Measurements from ENCODE around the gene LYPD6B. TPM values are rescaled to one million over a fixed set of nuclear protein-coding genes. Genes with fewer than 3 reads are reported as not detected.

Gene LYPD6B
- total RNA-seq, 2 experiments from 2014 or later = not detected

DNA sequence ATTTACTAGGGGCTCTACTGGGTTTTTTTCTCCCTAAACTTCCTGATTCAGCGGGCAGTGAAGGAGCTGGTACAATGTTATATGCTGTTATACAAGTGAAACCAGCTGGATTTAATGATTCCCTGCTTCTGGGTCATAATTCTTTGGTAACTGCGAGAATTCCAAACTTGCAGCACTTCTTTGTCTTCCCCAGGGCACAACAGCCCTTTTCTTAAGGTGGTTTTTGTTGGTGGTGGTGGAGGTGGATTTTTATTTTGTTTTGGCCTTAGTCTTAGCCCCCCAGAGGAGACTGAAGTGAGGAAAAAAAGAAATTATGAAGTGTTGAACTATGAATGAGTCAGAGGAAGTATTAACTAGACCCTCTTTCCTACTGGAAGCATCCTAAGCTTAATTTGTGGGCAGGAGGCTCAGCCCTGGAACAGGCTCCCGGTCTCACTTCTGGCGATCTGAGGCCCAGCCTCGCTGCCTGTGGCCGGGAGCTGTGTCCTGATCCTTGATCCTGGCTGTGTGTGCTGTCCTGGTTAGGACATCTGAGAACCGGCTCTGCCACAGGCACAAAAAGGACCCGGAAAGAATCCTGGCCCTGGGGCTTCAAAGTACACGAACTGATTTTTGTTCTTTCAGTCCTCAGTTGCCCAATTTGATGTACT, 141.9 kb downstream of the LYPD6B start:
- Mint-ChIP-seq H3K9me3 (ENCODE audit: low read depth) (no peaks in the 10 kb centered on the region), H3K27me3 (peaks cover 8% of the 10 kb centered on the region), H3K36me3 (no peaks in the 10 kb centered on the region), H3K4me1 (no peaks in the 10 kb centered on the region), H3K27ac (no peak overlapping the region), H3K4me3 (no peak overlapping the region)
- no peak for DNase-seq
- ATAC-seq = no peak
- CTCF ChIA-PET = no interaction called here

DNA sequence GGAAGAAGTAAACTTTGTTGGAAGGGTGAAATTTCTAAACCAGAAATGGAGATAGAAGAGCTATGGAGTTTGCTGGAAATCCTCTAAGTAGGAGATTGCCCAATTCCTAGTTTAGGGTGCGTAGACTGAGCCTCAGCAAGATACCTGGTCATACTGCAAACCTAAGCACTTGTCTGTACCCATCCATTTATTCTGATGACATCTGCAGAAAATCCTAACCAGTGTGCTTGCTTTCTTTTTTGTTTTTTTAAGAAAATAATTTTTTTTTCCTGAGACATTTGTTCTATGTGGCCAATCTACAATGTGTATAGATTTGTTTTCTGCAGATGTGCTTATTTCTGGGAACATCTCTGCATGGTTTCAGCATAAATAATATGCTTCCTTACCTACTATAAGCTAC, 144.7 kb downstream of the LYPD6B start:
- no peak overlapping the region for H3K27ac Mint-ChIP-seq
- ATAC-seq (no peak), DNase-seq (no peak)
- no peaks in the 10 kb centered on the region for H3K4me1 Mint-ChIP-seq
- H3K36me3 Mint-ChIP-seq = no peaks in the 10 kb centered on the region
- CTCF ChIA-PET = no interaction called here
- H3K9me3 Mint-ChIP-seq (ENCODE audit: low read depth) = no peaks in the 10 kb centered on the region
- H3K27me3 Mint-ChIP-seq = peaks cover 5% of the 10 kb centered on the region
- H3K4me3 Mint-ChIP-seq = no peak overlapping the region

DNA sequence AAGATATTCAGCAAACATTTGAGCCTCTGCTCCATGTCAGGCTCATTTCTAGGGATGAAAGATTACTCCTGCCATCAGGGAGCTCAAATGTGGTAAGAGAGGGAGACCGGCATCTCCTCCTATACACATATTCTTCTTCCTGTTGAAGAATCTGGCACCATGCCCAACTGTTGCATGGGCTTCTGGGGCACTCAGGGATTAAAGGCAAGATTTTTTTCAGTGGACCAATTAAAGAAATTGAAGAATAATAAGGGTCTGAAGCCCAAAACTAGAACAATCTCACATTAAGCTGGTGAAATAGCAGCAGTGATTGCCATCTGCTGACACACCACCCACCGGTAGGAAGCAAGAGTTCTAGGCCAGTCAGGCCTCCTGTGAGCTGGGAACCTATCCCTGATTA, 146.5 kb downstream of the LYPD6B start:
- Mint-ChIP-seq H3K36me3 (no peaks in the 10 kb centered on the region), H3K27ac (no peak overlapping the region), H3K27me3 (peaks cover 5% of the 10 kb centered on the region), H3K9me3 (ENCODE audit: low read depth) (no peaks in the 10 kb centered on the region), H3K4me1 (no peaks in the 10 kb centered on the region), H3K4me3 (no peak overlapping the region)
- ATAC-seq (no peak), DNase-seq (no peak)
- CTCF ChIA-PET = no interaction called here

DNA sequence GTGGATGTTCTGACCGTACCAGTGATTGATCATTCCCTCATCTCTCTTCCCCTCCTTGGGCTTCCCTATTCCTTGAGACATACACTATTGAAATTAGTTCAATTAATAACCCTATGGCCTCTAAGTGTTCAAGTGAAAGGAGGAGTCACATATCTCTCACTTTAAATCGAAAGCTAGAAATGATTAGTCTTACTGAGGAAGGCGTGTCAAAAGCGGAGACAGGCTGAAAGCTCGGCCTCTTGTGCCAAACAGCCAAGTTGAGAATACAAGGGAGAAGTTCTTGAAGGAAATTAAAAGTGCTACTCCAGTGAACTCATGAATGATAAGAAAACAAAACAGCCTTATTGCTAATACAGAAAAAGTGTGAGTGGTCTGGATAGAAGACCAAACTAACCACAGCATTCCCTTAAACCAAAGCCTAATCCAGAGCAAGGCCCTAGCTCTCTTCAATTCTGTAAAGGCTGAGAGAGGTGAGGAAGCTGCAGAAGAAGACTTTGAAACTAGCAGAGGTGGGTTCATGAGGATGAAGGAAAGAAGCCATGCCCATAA, 147.5 kb downstream of the LYPD6B start:
- no peaks in the 10 kb centered on the region for H3K4me1 Mint-ChIP-seq
- no peak for DNase-seq
- no peak overlapping the region for H3K4me3 Mint-ChIP-seq
- H3K9me3 Mint-ChIP-seq (ENCODE audit: low read depth) = no peaks in the 10 kb centered on the region
- no peak for ATAC-seq
- peaks cover 8% of the 10 kb centered on the region for H3K27me3 Mint-ChIP-seq
- no peaks in the 10 kb centered on the region for H3K36me3 Mint-ChIP-seq
- CTCF ChIA-PET = interaction anchor here (0.6 kb wide), 1 partner anchor 164 kb away, joined by 4 read pairs; no protein-coding TSS in a partner anchor
- no peak overlapping the region for H3K27ac Mint-ChIP-seq

DNA sequence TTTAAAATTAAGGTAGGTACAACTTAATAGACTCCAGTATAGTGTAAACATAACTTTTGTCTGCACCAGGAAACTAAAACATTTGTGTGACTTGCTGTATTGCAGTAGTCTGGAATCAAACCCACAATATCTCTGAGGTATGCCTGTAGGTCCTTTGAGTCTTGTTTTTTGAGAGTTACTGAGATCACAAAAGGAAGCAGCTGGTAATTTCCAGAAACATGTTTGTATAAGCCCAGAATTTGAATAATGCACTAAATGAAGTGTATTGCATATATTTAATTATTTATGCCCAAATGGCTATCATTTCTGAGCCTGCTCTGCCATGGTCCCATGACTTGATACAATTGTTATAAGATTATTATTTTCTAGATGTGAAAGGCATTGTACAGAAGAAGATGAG, 148.6 kb downstream of the LYPD6B start:
- CTCF ChIA-PET = no interaction called here
- H3K4me1 Mint-ChIP-seq = no peaks in the 10 kb centered on the region
- ATAC-seq = no peak

DNA sequence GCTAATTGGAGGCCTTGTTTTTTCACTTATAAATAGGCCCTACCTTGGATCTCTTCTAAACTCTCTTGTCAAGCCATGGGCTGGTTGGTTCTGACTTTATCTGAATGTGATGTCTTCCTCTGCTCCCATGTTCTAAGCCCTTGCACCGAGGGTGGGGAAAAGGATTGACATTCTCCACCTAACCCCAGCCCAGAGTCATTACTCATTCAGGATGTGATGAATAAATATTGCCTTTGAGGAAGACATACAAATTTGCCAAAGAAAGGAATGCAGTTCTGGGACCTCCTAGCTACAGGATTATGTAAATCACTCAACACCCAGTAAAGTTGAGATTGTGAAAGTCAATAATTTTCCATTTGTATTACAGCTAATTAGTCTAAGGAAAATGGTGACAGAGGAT, 149.8 kb downstream of the LYPD6B start:
- Mint-ChIP-seq H3K9me3 (ENCODE audit: low read depth) (no peaks in the 10 kb centered on the region), H3K36me3 (no peaks in the 10 kb centered on the region), H3K27me3 (peaks cover 11% of the 10 kb centered on the region), H3K4me1 (no peaks in the 10 kb centered on the region), H3K4me3 (no peak overlapping the region), H3K27ac (no peak overlapping the region)
- ATAC-seq = no peak
- CTCF ChIA-PET = no interaction called here
- no peak for DNase-seq

More for the DNA sequence above, 148.6 kb downstream of the LYPD6B start:
- H3K27me3 Mint-ChIP-seq = peaks cover 8% of the 10 kb centered on the region
- no peak overlapping the region for H3K27ac Mint-ChIP-seq
- H3K4me3 Mint-ChIP-seq = no peak overlapping the region
- no peaks in the 10 kb centered on the region for H3K36me3 Mint-ChIP-seq
- no peaks in the 10 kb centered on the region for H3K9me3 Mint-ChIP-seq (ENCODE audit: low read depth)
- no peak for DNase-seq

DNA sequence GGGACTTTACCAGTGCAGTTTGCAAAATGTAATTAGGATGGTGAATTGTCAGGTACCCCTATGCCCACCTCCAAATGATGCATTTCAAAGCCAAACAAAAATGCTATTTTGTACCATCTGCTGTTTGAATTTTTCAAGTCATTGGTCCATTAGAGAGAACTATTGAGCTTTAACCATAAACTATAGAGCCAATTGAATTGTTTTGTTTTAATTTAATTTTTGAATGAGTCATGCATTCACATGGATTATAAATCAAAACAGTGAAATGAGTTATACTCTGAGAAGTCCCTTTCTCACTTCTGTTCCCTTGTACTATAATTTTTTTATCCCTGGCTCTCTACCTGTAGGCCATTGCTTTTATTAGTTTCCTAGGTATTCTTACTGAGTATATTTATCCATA, 151.3 kb downstream of the LYPD6B start:
- Mint-ChIP-seq H3K27ac (no peak overlapping the region), H3K9me3 (ENCODE audit: low read depth) (no peaks in the 10 kb centered on the region), H3K4me3 (no peak overlapping the region), H3K4me1 (no peaks in the 10 kb centered on the region), H3K36me3 (no peaks in the 10 kb centered on the region), H3K27me3 (peaks cover 11% of the 10 kb centered on the region)
- ATAC-seq = no peak
- DNase-seq = no peak
- CTCF ChIA-PET = no interaction called here

DNA sequence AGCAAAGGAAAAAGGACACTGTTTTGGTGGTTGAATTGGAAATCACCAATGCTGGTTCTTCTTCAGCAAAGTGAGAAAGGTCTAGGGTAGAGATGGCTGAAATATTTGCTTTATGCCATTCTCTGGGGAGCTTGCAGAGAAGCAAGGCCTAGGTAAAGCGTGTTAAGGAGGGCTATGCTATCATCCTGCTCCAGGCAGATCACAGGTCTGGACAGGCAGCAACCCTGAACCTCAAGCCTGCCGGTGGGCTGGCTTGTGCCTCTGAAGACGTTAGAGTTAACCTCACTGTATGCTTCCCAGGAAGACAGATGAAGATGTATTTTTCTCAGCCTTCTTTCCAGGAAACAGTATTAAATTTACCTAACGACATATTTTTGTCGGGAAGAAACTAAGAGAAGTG, 153.4 kb downstream of the LYPD6B start:
- no peak overlapping the region for H3K4me3 Mint-ChIP-seq
- no peak overlapping the region for H3K27ac Mint-ChIP-seq
- no peak for DNase-seq
- CTCF ChIA-PET = no interaction called here
- ATAC-seq = no peak
- H3K4me1 Mint-ChIP-seq = no peaks in the 10 kb centered on the region
- H3K27me3 Mint-ChIP-seq = peaks cover 11% of the 10 kb centered on the region
- no peaks in the 10 kb centered on the region for H3K36me3 Mint-ChIP-seq
- no peaks in the 10 kb centered on the region for H3K9me3 Mint-ChIP-seq (ENCODE audit: low read depth)

DNA sequence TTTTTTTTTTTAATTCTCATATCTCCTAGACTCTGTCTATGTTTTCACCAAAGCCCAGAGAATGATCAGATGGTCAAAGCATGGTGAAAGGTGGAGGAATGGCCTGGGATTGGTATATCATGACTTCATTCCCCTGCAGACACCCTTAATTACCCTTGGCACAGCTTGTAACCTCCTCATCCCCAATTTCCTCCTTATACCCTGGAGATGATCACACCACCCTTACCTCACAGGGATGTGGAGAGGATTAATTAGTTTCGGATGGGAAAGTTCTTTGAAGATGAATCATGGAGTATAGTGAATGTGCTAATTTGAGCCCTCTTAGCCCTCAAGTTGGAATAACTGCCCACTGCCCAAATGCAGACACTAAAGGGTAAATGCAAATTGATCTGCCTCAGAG, 153.9 kb downstream of the LYPD6B start:
- CTCF ChIA-PET = no interaction called here
- Mint-ChIP-seq H3K4me3 (no peak overlapping the region), H3K9me3 (ENCODE audit: low read depth) (no peaks in the 10 kb centered on the region), H3K27ac (no peak overlapping the region), H3K36me3 (no peaks in the 10 kb centered on the region), H3K27me3 (peaks cover 11% of the 10 kb centered on the region), H3K4me1 (no peaks in the 10 kb centered on the region)
- DNase-seq (no peak), ATAC-seq (no peak)

DNA sequence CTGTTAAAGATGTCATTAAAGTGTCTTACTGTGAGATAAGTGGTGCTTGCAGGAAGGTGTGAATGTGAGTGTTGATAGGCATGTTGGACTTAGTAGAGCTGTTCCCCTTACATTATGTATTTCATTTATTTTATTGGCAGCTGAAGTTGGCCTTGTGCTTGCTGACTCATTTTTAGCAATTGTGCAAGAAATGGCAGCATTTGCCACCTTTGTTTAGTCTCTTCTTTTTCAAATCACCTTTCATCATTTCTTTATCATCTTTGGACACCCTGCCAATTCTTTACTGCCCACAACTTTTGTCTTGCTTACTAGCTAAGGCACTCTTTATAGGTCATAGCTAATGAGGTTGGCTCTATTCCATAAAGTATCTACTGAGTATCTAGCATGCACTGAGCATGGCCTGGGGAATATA, 161.6 kb downstream of the LYPD6B start:
- no peaks in the 10 kb centered on the region for H3K36me3 Mint-ChIP-seq
- CTCF ChIA-PET = no interaction called here
- no peak overlapping the region for H3K4me3 Mint-ChIP-seq
- ATAC-seq (no peak), DNase-seq (no peak)
- no peak overlapping the region for H3K27ac Mint-ChIP-seq
- H3K27me3 Mint-ChIP-seq = peaks cover 3% of the 10 kb centered on the region
- no peaks in the 10 kb centered on the region for H3K9me3 Mint-ChIP-seq (ENCODE audit: low read depth)
- no peaks in the 10 kb centered on the region for H3K4me1 Mint-ChIP-seq

DNA sequence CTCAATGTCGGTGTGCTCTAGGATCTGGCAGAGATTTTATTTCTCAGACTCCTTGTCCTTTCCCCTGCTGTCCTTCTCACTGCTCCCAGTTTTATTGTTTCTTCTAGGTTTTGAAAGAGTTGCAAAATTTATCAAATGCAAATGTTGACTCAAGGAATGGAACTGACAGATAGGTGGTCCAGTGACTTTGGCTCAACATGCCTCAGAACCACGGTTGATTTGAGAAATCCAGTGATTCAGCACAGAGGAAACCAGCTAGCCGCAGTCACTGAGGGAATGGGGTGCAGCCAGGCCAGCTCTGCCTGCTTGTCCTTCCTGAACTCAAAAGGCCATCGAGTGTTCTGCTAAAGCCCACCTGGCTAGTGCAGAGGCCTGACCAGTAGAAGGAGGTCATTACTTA, 166.2 kb downstream of the LYPD6B start:
- peaks cover 7% of the 10 kb centered on the region for H3K27me3 Mint-ChIP-seq
- CTCF ChIA-PET = no interaction called here
- DNase-seq = no peak
- H3K9me3 Mint-ChIP-seq (ENCODE audit: low read depth) = no peaks in the 10 kb centered on the region
- no peaks in the 10 kb centered on the region for H3K4me1 Mint-ChIP-seq
- H3K4me3 Mint-ChIP-seq = no peak overlapping the region
- H3K27ac Mint-ChIP-seq = no peak overlapping the region
- ATAC-seq = no peak
- H3K36me3 Mint-ChIP-seq = no peaks in the 10 kb centered on the region

DNA sequence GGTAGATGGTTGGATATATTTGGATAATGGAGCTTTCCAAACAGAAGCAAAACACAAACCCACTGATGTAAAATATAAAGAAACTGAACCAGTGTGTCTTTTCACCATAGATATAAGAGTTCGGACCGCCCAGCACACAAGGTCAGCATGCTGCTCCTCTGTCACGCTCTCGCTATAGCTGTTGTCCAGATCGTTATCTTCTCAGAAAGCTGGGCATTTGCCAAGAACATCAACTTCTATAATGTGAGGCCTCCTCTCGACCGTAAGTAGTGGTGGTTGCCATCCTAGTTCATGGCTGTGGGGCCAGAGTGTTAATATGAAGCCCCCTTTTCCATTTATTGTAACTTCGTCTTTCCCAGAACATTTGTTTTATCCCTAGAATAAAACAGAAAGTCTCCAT, 166.6 kb downstream of the LYPD6B start:
- DNase-seq (no peak), ATAC-seq (no peak)
- Mint-ChIP-seq H3K27ac (no peak overlapping the region), H3K4me1 (no peaks in the 10 kb centered on the region), H3K36me3 (no peaks in the 10 kb centered on the region), H3K9me3 (ENCODE audit: low read depth) (no peaks in the 10 kb centered on the region), H3K27me3 (peaks cover 7% of the 10 kb centered on the region), H3K4me3 (no peak overlapping the region)
- CTCF ChIA-PET = no interaction called here

DNA sequence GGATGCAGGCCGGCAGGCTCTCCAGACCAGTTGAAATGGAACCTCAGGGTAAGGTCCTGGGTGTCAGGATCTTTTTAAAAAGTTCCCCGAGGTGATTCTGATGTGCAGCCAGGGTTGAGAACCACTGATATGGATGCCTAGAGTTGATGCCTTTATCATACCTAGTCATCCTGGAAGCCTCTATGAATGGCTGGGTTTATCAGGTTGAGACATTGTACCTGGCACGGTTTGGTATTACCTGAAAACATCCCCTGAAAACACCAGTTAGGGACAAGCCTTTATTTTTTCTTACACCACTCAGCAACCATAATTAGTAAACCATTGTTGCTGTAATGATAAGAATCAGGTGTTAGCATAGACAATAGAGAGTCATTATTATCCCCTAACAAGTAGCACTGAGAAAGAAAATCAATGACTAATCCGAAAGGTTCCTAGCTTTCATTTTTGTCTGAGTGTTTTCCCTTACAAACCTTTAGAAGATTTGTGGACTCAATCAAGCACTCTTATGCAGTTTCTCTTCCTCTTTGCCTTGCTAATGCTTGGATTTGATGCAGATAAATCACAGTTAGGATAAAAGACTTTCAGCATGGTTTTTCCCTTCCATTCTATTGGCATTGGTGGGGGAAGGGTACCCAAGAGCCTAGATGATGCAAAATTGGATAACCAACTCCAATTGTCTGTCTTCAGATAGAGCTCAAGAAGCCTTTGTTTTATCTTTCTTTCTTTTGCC, 175.4 kb downstream of the LYPD6B start:
- Mint-ChIP-seq H3K27ac (no peak overlapping the region), H3K27me3 (peaks cover 2% of the 10 kb centered on the region), H3K36me3 (no peaks in the 10 kb centered on the region), H3K4me1 (no peaks in the 10 kb centered on the region), H3K9me3 (ENCODE audit: low read depth) (no peaks in the 10 kb centered on the region), H3K4me3 (no peak overlapping the region)
- CTCF ChIA-PET = no interaction called here
- no peak for ATAC-seq
- no peak for DNase-seq

DNA sequence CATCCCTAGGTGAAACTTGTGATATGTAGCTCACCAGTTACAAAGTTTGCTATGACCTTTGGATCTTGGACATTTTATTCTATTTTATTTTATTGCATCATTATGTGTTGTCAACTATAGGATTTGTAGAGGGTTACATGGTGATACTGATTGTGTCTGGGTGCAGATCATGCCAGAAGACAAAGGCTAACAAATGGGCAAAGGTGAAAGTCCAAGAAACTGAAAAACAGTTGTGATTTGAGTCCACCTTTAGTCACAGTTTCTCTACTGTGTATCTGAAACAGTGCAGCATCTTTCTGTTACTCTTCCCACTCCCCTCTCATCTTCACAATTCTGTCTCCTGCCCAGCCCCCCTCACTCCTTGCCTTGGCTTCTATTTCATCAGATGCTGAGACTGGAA, 180.0 kb downstream of the LYPD6B start:
- ATAC-seq (no peak), DNase-seq (no peak)
- Mint-ChIP-seq H3K27ac (no peak overlapping the region), H3K36me3 (no peaks in the 10 kb centered on the region), H3K9me3 (ENCODE audit: low read depth) (no peaks in the 10 kb centered on the region), H3K27me3 (peaks cover 6% of the 10 kb centered on the region), H3K4me1 (no peaks in the 10 kb centered on the region), H3K4me3 (no peak overlapping the region)
- CTCF ChIA-PET = no interaction called here
